Immature natural killer cell (primary cell): Measurements from ENCODE around the gene ANKRD10. TPM values are rescaled to one million over a fixed set of nuclear protein-coding genes. Genes with fewer than 3 reads are reported as not detected.
"Not testable (repeated sequence)": the region's sequence is repeated elsewhere in the genome, so short reads cannot be mapped to it uniquely, and the experiment has no call there.

Experiments used
- DNase-seq, 3 donors: peaks; one replicate each; pipeline ENCODE4 v3.0.0; 2022; ENCODE audit warnings: mixed read lengths in 1 of 3
- H3K27ac Mint-ChIP-seq, 6 donors: one replicate each; pipeline ENCODE4 v1.8.0; 2020; ENCODE audit warnings: mixed read lengths in 6 of 6, mild to moderate bottlenecking in 5 of 6, inconsistent platforms in 4 of 6, moderate library complexity in 3 of 6
- H3K27me3 Mint-ChIP-seq, 3 donors: one replicate each; pipeline ENCODE4 v1.8.0; 2020 to 2021; ENCODE audit warnings: low read depth in 3 of 3, mild to moderate bottlenecking in 3 of 3, mixed read lengths in 3 of 3, moderate library complexity in 3 of 3, inconsistent platforms in 1 of 3
- H3K36me3 Mint-ChIP-seq, 3 donors: one replicate each; pipeline ENCODE4 v1.8.0; 2020; ENCODE audit warnings: mixed read lengths in 3 of 3, inconsistent platforms in 2 of 3, mild to moderate bottlenecking in 2 of 3
- H3K4me1 Mint-ChIP-seq, 2 donors: one replicate each; pipeline ENCODE4 v1.8.0; 2020; ENCODE audit warnings: inconsistent platforms in 2 of 2, mild to moderate bottlenecking in 2 of 2, mixed read lengths in 2 of 2, moderate library complexity in 1 of 2
- H3K4me3 Mint-ChIP-seq, 5 donors: one replicate each; pipeline ENCODE4 v1.8.0; 2020; ENCODE audit warnings: mild to moderate bottlenecking in 5 of 5, mixed read lengths in 5 of 5, inconsistent platforms in 3 of 5, moderate library complexity in 3 of 5
- H3K9me3 Mint-ChIP-seq, 6 donors: one replicate each; pipeline ENCODE4 v1.8.0; 2020; ENCODE audit warnings: mild to moderate bottlenecking in 6 of 6, mixed read lengths in 6 of 6, inconsistent platforms in 4 of 6, moderate library complexity in 3 of 6
- polyA plus RNA-seq, 3 donors: library from polyadenylated mRNA; unstranded; fragments of 300-500 nt; fragmentation: Illumina TruSeq; gene quantifications; one replicate each; pipeline ENCODE4 v1.2.3, GENCODE V29; 2021

Gene ANKRD10
- polyA plus RNA-seq = 10 to 100 TPM; 59.5 to 96.9 (median 83.2) TPM

- Mint-ChIP-seq H3K27ac (peak within 1 kb of the TSS; percentile 87 to 95 (median 91)), H3K27me3 (peaks cover 0 to 12% (median 9%) of the 10 kb centered on the region in 3 donors), H3K4me1 (peaks cover 36 to 46% of the 10 kb centered on the region in 2 donors), H3K4me3 (peak within 1 kb of the TSS; percentile 89 to 94 (median 91)), H3K36me3 (peaks cover 0 to 5% (median under 1%) of the 10 kb centered on the region in 3 donors), H3K9me3 (no peaks in the 10 kb centered on the region)
- DNase-seq = peak; percentile 95 to 97 (median 96)
Measured at GRCh38 chr13:110915057-110915873, at the start of gene ANKRD10. Gene ANKRD10, minus strand, starts transcription at chr13:110915069. Its CDS starts 135 bp downstream, at chr13:110914934.

DNA sequence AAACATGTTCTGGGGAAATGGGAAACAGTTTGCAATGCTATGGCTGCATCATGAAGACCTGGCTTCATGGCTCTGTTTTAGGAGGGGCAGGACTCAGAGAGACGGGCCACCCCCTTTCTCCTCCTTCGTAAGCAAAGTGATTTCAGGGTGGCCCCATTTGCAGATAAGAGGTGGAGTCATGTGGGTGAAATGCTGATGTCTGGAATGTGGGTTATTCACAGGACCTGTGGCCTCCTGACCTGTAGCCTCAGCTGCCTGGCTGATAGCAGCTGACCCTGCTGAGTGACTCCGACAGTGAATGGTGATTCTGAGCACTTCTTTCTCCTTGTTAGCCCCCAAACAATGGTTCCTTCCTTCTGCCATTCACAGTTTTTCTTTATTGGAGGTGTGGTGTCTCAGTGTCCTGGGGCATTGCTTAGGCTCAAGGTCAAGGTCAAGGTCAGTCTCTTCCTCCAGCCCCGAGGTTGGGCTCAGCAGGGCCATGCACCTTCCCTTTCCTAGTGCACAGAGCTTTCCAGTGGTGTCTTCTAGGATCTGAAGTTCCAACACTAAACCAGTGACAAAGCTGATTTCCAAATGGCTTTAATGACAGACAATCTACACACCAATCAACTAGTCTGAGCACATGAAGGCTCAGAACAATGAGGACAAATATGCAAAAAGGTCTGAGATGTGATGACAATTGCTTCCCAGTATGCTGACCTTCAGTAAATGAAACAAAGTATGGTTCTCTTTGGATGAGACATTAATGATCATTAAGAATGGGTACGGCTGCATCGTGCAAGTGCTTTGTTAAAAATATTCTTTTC, 49.6 kb upstream of the ANKRD10 start:
- H3K4me3 Mint-ChIP-seq = no peak overlapping the region
- DNase-seq = no peak
- no peak overlapping the region for H3K27ac Mint-ChIP-seq
- no peaks in the 10 kb centered on the region for H3K36me3 Mint-ChIP-seq
- H3K4me1 Mint-ChIP-seq = no peaks in the 10 kb centered on the region
- H3K27me3 Mint-ChIP-seq = peaks cover 0 to 10% (median 2%) of the 10 kb centered on the region in 3 donors
- peaks cover 6 to 31% (median 13%) of the 10 kb centered on the region in 6 donors for H3K9me3 Mint-ChIP-seq

- Mint-ChIP-seq H3K9me3 (peaks cover 6 to 31% (median 13%) of the 10 kb centered on the region in 6 donors), H3K4me3 (no peak overlapping the region), H3K36me3 (no peaks in the 10 kb centered on the region), H3K27me3 (peaks cover 0 to 10% (median 5%) of the 10 kb centered on the region in 3 donors), H3K4me1 (no peaks in the 10 kb centered on the region), H3K27ac (no peak overlapping the region)
- no peak for DNase-seq
Measured at GRCh38 chr13:110963554-110963970, 48.7 kb upstream of the ANKRD10 start.

- H3K4me3 Mint-ChIP-seq = no peak overlapping the region
- H3K4me1 Mint-ChIP-seq = no peaks in the 10 kb centered on the region
- no peak for DNase-seq
- no peaks in the 10 kb centered on the region for H3K36me3 Mint-ChIP-seq
- H3K27me3 Mint-ChIP-seq = peaks cover 2 to 8% (median 6%) of the 10 kb centered on the region in 3 donors
- no peak overlapping the region for H3K27ac Mint-ChIP-seq
- peaks cover 6 to 31% (median 13%) of the 10 kb centered on the region in 6 donors for H3K9me3 Mint-ChIP-seq
Measured at GRCh38 chr13:110961959-110962358, 47.1 kb upstream of the ANKRD10 start.

DNA sequence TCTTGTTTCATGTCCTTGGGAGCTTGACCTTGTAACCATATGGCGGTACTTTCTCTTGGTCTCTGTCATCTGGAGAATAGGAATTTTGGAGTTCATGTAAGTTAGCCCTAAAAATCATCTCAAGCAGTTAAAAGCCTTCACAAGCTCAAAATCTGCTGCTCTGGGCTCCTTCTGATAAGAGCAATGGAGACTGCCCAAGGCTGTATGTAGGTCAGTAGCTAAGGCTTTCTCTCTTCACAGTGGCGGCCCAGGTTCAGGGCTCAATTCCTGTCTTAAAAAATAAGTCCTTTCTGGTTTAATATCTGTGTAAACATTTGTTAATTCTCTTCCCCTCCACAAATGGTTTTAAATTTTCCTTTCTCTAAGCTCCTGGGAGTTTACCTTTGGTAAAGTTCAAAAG, 45.3 kb upstream of the ANKRD10 start:
- Mint-ChIP-seq H3K9me3 (peaks cover 1 to 18% (median 6%) of the 10 kb centered on the region in 6 donors), H3K36me3 (no peaks in the 10 kb centered on the region), H3K4me1 (no peaks in the 10 kb centered on the region), H3K27me3 (peaks cover 2 to 7% (median 7%) of the 10 kb centered on the region in 3 donors), H3K4me3 (no peak overlapping the region), H3K27ac (no peak overlapping the region)
- no peak for DNase-seq

- Mint-ChIP-seq H3K4me1 (no peaks in the 10 kb centered on the region), H3K27me3 (peaks cover 4 to 6% (median 5%) of the 10 kb centered on the region in 3 donors), H3K9me3 (peaks cover 0 to 15% (median 5%) of the 10 kb centered on the region in 6 donors), H3K4me3 (no peak overlapping the region), H3K27ac (no peak overlapping the region), H3K36me3 (no peaks in the 10 kb centered on the region)
- DNase-seq = no peak
Measured at GRCh38 chr13:110957931-110958330, 43.1 kb upstream of the ANKRD10 start.

DNA sequence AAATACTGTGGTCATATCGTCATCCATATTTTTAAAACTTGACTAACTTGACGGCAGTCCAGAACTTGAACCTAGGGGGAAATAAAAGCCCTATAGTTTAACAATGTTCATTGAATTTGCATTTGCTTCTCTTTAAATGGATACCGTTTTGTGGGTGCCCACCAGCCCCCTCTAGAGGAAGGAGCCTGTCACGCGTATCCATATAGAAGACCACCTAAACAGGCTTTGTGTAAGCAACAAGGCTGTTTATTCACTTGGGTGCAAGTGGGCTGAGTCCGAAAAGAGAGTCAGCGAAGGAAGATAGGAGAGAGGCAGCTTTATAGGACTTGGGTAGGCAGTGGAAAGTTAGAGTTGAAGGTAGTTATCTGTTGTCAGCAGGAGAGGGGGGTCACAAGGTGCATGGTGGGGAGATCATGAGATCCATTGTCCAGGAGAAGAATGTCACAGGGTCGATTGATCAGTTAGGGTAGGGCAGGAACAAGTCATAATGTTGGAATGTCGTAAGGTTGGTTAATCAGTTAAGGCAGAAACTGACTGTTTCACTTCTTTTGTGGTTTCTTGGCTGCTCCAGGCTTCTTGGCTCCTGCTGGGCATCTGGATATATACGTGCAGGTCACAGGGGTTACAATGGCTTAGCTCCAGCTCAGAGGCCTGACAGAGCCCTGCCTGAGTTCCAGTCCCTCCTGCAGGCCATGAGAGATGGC, 42.5 kb upstream of the ANKRD10 start:
- Mint-ChIP-seq H3K4me1 (no peaks in the 10 kb centered on the region), H3K27ac (no peak overlapping the region), H3K27me3 (peaks cover 4 to 5% (median 4%) of the 10 kb centered on the region in 3 donors), H3K4me3 (no peak overlapping the region), H3K9me3 (peaks cover 0 to 10% (median 3%) of the 10 kb centered on the region in 6 donors), H3K36me3 (no peaks in the 10 kb centered on the region)
- no peak for DNase-seq

GRCh38 chr13:110956216-110956615, 41.3 kb upstream of the ANKRD10 start:
- not testable (repeated sequence) for DNase-seq, H3K27me3 Mint-ChIP-seq, H3K36me3 Mint-ChIP-seq, H3K4me1 Mint-ChIP-seq, H3K9me3 Mint-ChIP-seq, H3K27ac Mint-ChIP-seq, H3K4me3 Mint-ChIP-seq

GRCh38 chr13:110955608-110956007, 40.7 kb upstream of the ANKRD10 start:
- H3K27me3 Mint-ChIP-seq, H3K27ac Mint-ChIP-seq, DNase-seq, H3K9me3 Mint-ChIP-seq, H3K4me3 Mint-ChIP-seq, H3K36me3 Mint-ChIP-seq, H3K4me1 Mint-ChIP-seq: not testable (repeated sequence)

DNA sequence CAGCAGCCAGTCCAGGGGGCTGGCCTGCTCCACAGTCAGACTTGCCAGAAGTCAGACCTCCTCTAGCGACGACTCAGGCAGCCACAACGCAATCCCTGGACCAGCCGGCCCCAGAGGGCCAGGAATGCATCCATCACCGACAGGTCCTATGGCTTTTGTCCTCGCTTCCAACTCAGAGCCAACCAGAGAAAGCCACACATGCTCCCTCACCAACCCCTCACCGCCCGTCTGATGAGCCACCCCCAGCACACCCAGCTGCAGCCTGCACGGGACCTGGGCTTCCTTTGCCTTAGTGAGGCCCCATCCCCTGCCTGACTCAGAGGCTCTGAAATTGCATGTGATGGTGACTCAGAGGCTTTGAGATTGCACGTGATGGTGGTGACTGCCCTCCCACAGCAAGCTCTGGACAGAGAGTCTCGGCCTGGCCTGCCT, 40.2 kb upstream of the ANKRD10 start:
- H3K27ac Mint-ChIP-seq, DNase-seq, H3K4me1 Mint-ChIP-seq, H3K27me3 Mint-ChIP-seq, H3K4me3 Mint-ChIP-seq, H3K36me3 Mint-ChIP-seq, H3K9me3 Mint-ChIP-seq: not testable (repeated sequence)

GRCh38 chr13:110954533-110954920, 39.7 kb upstream of the ANKRD10 start:
- H3K4me1 Mint-ChIP-seq, H3K27me3 Mint-ChIP-seq, H3K36me3 Mint-ChIP-seq, H3K27ac Mint-ChIP-seq, H3K4me3 Mint-ChIP-seq, H3K9me3 Mint-ChIP-seq, DNase-seq: not testable (repeated sequence)

DNA sequence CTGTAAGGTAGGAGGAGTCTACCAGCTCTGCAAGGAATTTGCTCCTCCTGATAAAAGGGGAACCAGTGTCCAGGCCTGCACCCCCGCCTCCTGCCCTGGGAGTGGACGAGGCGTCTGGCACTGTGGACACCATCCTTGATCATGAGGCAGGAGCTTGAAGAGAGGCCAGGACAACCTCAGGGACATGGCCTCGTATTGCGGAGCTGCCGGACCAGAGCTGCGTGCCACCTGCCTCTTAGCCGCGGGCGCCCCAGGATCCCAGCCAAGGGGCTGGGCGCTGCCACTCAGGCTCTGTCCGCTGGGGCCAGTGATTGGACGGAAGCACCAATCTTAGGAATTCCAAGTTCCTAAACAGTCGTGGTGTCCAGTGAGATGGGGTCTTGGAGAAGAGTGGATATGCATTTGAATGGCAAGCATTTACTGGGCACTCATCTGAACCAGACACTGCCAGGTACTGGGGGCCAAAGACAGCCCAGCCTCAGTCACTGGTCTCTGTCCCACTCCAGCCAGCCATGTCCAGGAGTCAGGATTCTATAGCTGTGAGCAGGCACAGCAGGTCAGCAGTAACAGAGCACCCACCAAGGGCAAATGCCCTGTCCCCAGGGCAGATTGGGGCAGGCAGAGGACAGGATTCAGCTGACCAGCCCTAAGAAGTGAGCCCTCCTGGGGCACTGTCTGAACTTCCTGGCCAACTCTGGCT, 39.1 kb upstream of the ANKRD10 start:
- peaks cover 4 to 6% (median 5%) of the 10 kb centered on the region in 3 donors for H3K27me3 Mint-ChIP-seq
- no peak for DNase-seq
- no peak overlapping the region for H3K4me3 Mint-ChIP-seq
- no peaks in the 10 kb centered on the region for H3K36me3 Mint-ChIP-seq
- H3K4me1 Mint-ChIP-seq = no peaks in the 10 kb centered on the region
- no peaks in the 10 kb centered on the region for H3K9me3 Mint-ChIP-seq
- no peak overlapping the region for H3K27ac Mint-ChIP-seq

DNA sequence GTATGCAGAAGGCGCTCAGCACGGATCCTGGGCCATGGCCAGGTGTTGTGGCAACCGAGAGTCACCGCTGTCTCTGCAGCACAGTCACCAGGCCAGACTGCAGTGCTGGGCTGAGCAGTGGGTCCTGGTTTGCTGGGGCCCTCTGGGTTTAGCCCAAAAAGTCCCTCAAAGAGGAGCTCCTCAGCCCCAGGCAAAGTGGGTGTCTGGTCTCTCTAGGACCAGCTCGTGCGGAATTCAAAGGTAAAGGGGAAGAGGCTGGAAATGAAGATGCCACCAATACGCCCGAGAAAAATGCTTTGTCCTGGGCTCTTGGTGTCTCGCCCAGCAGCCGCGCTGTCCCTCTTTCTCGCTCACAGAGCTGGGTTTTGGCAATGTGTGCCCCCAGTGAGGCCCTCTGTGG, 38.5 kb upstream of the ANKRD10 start:
- no peak for DNase-seq
- Mint-ChIP-seq H3K36me3 (no peaks in the 10 kb centered on the region), H3K27ac (no peak overlapping the region), H3K27me3 (peaks cover 4 to 6% (median 4%) of the 10 kb centered on the region in 3 donors), H3K4me3 (no peak overlapping the region), H3K9me3 (no peaks in the 10 kb centered on the region), H3K4me1 (no peaks in the 10 kb centered on the region)
